Liver (tissue), 9 donors: ENCODE data around the gene B3GALT4. TPM values are rescaled to one million over a fixed set of nuclear protein-coding genes. Genes with fewer than 3 reads are reported as not detected.

Experiments
- DNase-seq: peaks from one replicate; pipeline ENCODE4 v3.0.0-alpha.2; 2017; ENCODE audit warnings: low spot score
- H3K27ac ChIP-seq, 2 donors: one replicate each; pipeline ENCODE4 v1.7.0; 2013; ENCODE audit warnings: inconsistent platforms in 2 of 2, low read length in 2 of 2, control low read depth in 1 of 2, low read depth in 1 of 2, mild to moderate bottlenecking in 1 of 2
- H3K27me3 ChIP-seq, 4 donors: one replicate each; pipeline versions ENCODE4 v1.6.1 to v1.7.0; 2013; ENCODE audit warnings: low read length in 3 of 4, inconsistent platforms in 1 of 4, mild to moderate bottlenecking in 1 of 4, moderate library complexity in 1 of 4; ENCODE audit not compliant: control insufficient read depth in 4 of 4, insufficient read depth in 4 of 4
- H3K36me3 ChIP-seq, 4 donors: one replicate each; pipeline versions ENCODE4 v1.6.1 to v1.7.0; 2013; ENCODE audit warnings: low read length in 3 of 4, mild to moderate bottlenecking in 3 of 4, low read depth in 1 of 4, moderate library complexity in 1 of 4; ENCODE audit not compliant: control insufficient read depth in 4 of 4, insufficient read depth in 3 of 4
- H3K4me1 ChIP-seq, 4 donors: one replicate each; pipeline versions ENCODE4 v1.6.1 to v1.7.0; 2013; ENCODE audit warnings: low read length in 3 of 4, mild to moderate bottlenecking in 3 of 4, moderate library complexity in 1 of 4; ENCODE audit not compliant: control insufficient read depth in 4 of 4, insufficient read depth in 4 of 4
- H3K4me3 ChIP-seq, 3 donors: one replicate each; pipeline versions ENCODE4 v1.6.1 to v1.7.0; 2013; ENCODE audit warnings: low read length in 3 of 3, control low read depth in 1 of 3, low read depth in 1 of 3, mild to moderate bottlenecking in 1 of 3
- H3K9ac ChIP-seq, 2 donors: one replicate each; pipeline ENCODE4 v1.7.0; 2013; ENCODE audit warnings: low read length in 2 of 2, mild to moderate bottlenecking in 2 of 2, moderate library complexity in 2 of 2, control low read depth in 1 of 2, low read depth in 1 of 2
- H3K9me3 ChIP-seq, 4 donors: one replicate each; pipeline versions ENCODE4 v1.6.1 to v1.7.0; 2013; ENCODE audit warnings: low read length in 3 of 4; ENCODE audit not compliant: control insufficient read depth in 4 of 4
- EGR1 ChIP-seq, 2 donors: IDR thresholded peaks; 2 replicates each; pipeline ENCODE4 v1.6.1; 2016 to 2018; ENCODE audit warnings: antibody characterized with exemption in 2 of 2, low read depth in 2 of 2
- FOXA1 ChIP-seq: IDR thresholded peaks from 2 replicates; pipeline ENCODE4 v1.6.1; 2016; ENCODE audit warnings: antibody characterized with exemption
- FOXA2 ChIP-seq: IDR thresholded peaks from 2 replicates; pipeline ENCODE4 v1.6.1; 2016; ENCODE audit warnings: antibody characterized with exemption
- GABPA ChIP-seq, 2 donors: IDR thresholded peaks in 1 of 2; conservative IDR thresholded peaks in 1 of 2; 2 replicates each; pipeline ENCODE4 v1.6.1; 2016; ENCODE audit warnings: antibody characterized with exemption in 2 of 2, mild to moderate bottlenecking in 1 of 2, moderate library complexity in 1 of 2
- HNF4A ChIP-seq, 2 donors: conservative IDR thresholded peaks; 2 replicates each; pipeline ENCODE4 v1.6.1; 2016; ENCODE audit warnings: antibody characterized with exemption in 2 of 2, mild to moderate bottlenecking in 2 of 2
- HNF4G ChIP-seq: IDR thresholded peaks from 2 replicates; pipeline ENCODE4 v1.6.1; 2016; ENCODE audit warnings: antibody characterized with exemption
- JUND ChIP-seq, 2 donors: IDR thresholded peaks; 2 replicates each; pipeline ENCODE4 v1.6.1; 2016; ENCODE audit warnings: antibody characterized with exemption in 2 of 2
- NR2F2 ChIP-seq: IDR thresholded peaks from 2 replicates; pipeline ENCODE4 v1.6.1; 2016; ENCODE audit warnings: antibody characterized with exemption
- RAD21 ChIP-seq, 2 donors: IDR thresholded peaks; 2 replicates each; pipeline ENCODE4 v1.6.1; 2016; ENCODE audit warnings: antibody characterized with exemption in 2 of 2, mild to moderate bottlenecking in 2 of 2
- RXRA ChIP-seq, 2 donors: IDR thresholded peaks; 2 replicates each; pipeline ENCODE4 v1.6.1; 2017 to 2018; ENCODE audit warnings: antibody characterized with exemption in 2 of 2, mild to moderate bottlenecking in 1 of 2
- SP1 ChIP-seq: IDR thresholded peaks from 2 replicates; pipeline ENCODE4 v1.6.1; 2018; ENCODE audit warnings: antibody characterized with exemption, mild to moderate bottlenecking
- YY1 ChIP-seq: IDR thresholded peaks from 2 replicates; pipeline ENCODE4 v1.6.1; 2016; ENCODE audit warnings: antibody characterized with exemption, mild to moderate bottlenecking
- WGBS: extraction: QIAGEN DNeasy Blood & Tissue Kit; methylation state at CpG from one replicate; pipeline ENCODE4 v1.1.7; 2013; 5-methylcytosine and 5-hydroxymethylcytosine counted together
- polyA plus RNA-seq, 2 donors: library from polyadenylated mRNA; stranded (reverse) in 1 of 2; unstranded in 1 of 2; fragments of 200-250 nt in 1 of 2; fragments of >200 nt in 1 of 2; fragmentation: Nextera tagmentation in 1 of 2; extraction: Ambion mirVana in 1 of 2; gene quantifications; one replicate each; pipeline versions ENCODE4 v1.2.1 to v1.2.3, GENCODE V29; 2013 to 2015
- total RNA-seq, 2 donors: library from RNA; depleted of rRNA; stranded (reverse); fragments of >200 nt; gene quantifications; one replicate each; pipeline ENCODE4 v1.2.3, GENCODE V29; 2014
- TF ChIP-seq, protein P1 (sequence below): IDR thresholded peaks from 2 replicates; pipeline ENCODE4 v1.6.1; 2016; ENCODE audit warnings: antibody characterized with exemption
- TF ChIP-seq, protein P2 (sequence below): IDR thresholded peaks from 2 replicates; pipeline ENCODE4 v1.6.1; 2016; ENCODE audit warnings: antibody characterized with exemption, mild to moderate bottlenecking
- TF ChIP-seq, protein P3 (sequence below): IDR thresholded peaks from 2 replicates; pipeline ENCODE4 v1.6.1; 2016; ENCODE audit warnings: antibody characterized with exemption
- TF ChIP-seq, protein P4 (sequence below): fragments of 150-350 bp; IDR thresholded peaks from 2 replicates; pipeline ENCODE4 v1.5.1; 2017; ENCODE audit warnings: improper control_type of control experiment, low read depth, low read length; ENCODE audit not compliant: missing input control
- TF ChIP-seq, protein P5 (sequence below): IDR thresholded peaks from 2 replicates; pipeline ENCODE4 v1.6.1; 2016; ENCODE audit warnings: antibody characterized with exemption
- donor health status: healthy.
- donor health status: healthy.
- donor health status: healthy.
- donor health status: healthy.
- donor health status: healthy.

B3GALT4 gene
- total and polyA plus RNA-seq, 4 donors, result 1.5 to 2.7 (median 1.9) TPM

DNA sequence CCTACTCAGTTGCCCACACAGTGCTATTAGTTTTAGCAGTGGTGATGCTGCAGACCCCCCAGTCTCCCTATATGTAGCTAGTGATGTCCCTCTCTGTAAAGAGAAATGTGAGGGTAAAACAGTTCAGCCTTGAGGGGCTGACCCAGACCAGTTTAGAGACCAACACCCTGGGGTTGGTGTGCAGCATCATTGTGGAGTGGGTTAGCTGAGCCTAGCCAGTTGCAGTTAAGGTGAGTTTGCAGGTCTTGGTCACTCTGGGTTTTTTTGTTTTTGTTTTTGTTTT, 401 bp upstream of the B3GALT4 start:
- no peak for DNase-seq
- TF ChIP-seq HNF4A (conservative IDR thresholded peaks at IDR 0.05), result no peak
- TF ChIP-seq RAD21 (IDR thresholded peaks at IDR 0.05), result no peak
- TF ChIP-seq, protein P1, sequence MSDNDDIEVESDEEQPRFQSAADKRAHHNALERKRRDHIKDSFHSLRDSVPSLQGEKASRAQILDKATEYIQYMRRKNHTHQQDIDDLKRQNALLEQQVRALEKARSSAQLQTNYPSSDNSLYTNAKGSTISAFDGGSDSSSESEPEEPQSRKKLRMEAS, result no peak
- TF ChIP-seq FOXA2, result no peak
- TF ChIP-seq SP1, result no peak
- TF ChIP-seq NR2F2, result no peak
- TF ChIP-seq, protein P2, sequence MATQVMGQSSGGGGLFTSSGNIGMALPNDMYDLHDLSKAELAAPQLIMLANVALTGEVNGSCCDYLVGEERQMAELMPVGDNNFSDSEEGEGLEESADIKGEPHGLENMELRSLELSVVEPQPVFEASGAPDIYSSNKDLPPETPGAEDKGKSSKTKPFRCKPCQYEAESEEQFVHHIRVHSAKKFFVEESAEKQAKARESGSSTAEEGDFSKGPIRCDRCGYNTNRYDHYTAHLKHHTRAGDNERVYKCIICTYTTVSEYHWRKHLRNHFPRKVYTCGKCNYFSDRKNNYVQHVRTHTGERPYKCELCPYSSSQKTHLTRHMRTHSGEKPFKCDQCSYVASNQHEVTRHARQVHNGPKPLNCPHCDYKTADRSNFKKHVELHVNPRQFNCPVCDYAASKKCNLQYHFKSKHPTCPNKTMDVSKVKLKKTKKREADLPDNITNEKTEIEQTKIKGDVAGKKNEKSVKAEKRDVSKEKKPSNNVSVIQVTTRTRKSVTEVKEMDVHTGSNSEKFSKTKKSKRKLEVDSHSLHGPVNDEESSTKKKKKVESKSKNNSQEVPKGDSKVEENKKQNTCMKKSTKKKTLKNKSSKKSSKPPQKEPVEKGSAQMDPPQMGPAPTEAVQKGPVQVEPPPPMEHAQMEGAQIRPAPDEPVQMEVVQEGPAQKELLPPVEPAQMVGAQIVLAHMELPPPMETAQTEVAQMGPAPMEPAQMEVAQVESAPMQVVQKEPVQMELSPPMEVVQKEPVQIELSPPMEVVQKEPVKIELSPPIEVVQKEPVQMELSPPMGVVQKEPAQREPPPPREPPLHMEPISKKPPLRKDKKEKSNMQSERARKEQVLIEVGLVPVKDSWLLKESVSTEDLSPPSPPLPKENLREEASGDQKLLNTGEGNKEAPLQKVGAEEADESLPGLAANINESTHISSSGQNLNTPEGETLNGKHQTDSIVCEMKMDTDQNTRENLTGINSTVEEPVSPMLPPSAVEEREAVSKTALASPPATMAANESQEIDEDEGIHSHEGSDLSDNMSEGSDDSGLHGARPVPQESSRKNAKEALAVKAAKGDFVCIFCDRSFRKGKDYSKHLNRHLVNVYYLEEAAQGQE, result no peak
- no peak for TF ChIP-seq RXRA (IDR thresholded peaks at IDR 0.05)
- TF ChIP-seq YY1, result no peak
- TF ChIP-seq, protein P3, sequence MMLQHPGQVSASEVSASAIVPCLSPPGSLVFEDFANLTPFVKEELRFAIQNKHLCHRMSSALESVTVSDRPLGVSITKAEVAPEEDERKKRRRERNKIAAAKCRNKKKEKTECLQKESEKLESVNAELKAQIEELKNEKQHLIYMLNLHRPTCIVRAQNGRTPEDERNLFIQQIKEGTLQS, result no peak
- TF ChIP-seq EGR1 (IDR thresholded peaks at IDR 0.05; ENCODE audit: low read depth in 2 of 2), result no peak
- TF ChIP-seq FOXA1, result no peak
- TF ChIP-seq HNF4G, result no peak
- Histone ChIP-seq H3K4me3 (peak overlapping the region; percentile 8 to 59 (median 30)), H3K27ac (peak overlapping the region; percentile 63 to 64), H3K36me3 (peaks cover 0 to 42% (median 15%) of the 10 kb centered on the region in 4 donors), H3K27me3 (no peaks in the 10 kb centered on the region), H3K9ac (peak overlapping the region; percentile 39 to 41), H3K9me3 (no peaks in the 10 kb centered on the region), H3K4me1 (peaks cover 9 to 48% (median 36%) of the 10 kb centered on the region in 4 donors)

DNA sequence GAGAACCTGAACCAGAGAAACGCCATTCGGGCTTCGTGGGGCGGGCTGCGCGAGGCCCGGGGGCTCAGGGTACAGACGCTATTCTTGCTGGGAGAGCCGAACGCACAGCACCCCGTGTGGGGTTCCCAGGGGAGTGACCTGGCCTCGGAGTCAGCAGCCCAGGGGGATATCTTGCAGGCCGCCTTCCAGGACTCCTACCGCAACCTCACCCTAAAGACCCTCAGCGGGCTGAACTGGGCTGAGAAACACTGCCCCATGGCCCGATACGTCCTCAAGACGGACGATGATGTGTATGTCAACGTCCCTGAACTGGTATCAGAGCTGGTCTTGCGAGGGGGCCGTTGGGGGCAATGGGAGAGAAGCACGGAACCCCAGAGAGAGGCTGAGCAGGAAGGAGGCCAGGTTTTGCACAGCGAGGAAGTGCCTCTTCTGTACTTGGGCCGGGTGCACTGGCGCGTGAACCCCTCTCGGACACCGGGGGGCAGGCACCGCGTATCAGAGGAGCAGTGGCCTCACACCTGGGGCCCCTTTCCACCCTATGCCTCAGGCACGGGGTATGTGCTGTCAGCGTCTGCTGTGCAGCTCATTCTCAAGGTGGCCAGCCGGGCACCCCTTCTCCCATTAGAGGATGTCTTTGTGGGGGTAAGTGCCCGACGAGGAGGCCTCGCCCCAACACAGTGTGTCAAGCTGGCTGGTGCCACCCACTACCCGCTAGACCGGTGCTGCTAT, 904 bp downstream of the B3GALT4 start:
- Histone ChIP-seq H3K36me3 (peaks cover 0 to 50% (median 15%) of the 10 kb centered on the region in 4 donors), H3K4me1 (peaks cover 7 to 43% (median 30%) of the 10 kb centered on the region in 4 donors), H3K9ac (no peak overlapping the region), H3K9me3 (no peaks in the 10 kb centered on the region), H3K27ac (peak overlapping the region; percentile 63 to 64), H3K4me3 (peak overlapping the region in 2 of 3 donors; percentile 30 to 59), H3K27me3 (no peaks in the 10 kb centered on the region)
- WGBS, result 67% methylated on average over 39 of the region's 39 CpGs
- TF ChIP-seq NR2F2 (no peak), FOXA2 (no peak), HNF4A (conservative IDR thresholded peaks at IDR 0.05) (no peak), SP1 (no peak), JUND (IDR thresholded peaks at IDR 0.05) (no peak), GABPA (IDR thresholded peaks at IDR 0.05 in 1 of 2, conservative IDR thresholded peaks at IDR 0.05 in 1 of 2) (no peak), RXRA (IDR thresholded peaks at IDR 0.05) (no peak), EGR1 (IDR thresholded peaks at IDR 0.05; ENCODE audit: low read depth in 2 of 2) (no peak), HNF4G (no peak)
- TF ChIP-seq, protein P4, sequence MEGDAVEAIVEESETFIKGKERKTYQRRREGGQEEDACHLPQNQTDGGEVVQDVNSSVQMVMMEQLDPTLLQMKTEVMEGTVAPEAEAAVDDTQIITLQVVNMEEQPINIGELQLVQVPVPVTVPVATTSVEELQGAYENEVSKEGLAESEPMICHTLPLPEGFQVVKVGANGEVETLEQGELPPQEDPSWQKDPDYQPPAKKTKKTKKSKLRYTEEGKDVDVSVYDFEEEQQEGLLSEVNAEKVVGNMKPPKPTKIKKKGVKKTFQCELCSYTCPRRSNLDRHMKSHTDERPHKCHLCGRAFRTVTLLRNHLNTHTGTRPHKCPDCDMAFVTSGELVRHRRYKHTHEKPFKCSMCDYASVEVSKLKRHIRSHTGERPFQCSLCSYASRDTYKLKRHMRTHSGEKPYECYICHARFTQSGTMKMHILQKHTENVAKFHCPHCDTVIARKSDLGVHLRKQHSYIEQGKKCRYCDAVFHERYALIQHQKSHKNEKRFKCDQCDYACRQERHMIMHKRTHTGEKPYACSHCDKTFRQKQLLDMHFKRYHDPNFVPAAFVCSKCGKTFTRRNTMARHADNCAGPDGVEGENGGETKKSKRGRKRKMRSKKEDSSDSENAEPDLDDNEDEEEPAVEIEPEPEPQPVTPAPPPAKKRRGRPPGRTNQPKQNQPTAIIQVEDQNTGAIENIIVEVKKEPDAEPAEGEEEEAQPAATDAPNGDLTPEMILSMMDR, result no peak
- TF ChIP-seq, protein P5, sequence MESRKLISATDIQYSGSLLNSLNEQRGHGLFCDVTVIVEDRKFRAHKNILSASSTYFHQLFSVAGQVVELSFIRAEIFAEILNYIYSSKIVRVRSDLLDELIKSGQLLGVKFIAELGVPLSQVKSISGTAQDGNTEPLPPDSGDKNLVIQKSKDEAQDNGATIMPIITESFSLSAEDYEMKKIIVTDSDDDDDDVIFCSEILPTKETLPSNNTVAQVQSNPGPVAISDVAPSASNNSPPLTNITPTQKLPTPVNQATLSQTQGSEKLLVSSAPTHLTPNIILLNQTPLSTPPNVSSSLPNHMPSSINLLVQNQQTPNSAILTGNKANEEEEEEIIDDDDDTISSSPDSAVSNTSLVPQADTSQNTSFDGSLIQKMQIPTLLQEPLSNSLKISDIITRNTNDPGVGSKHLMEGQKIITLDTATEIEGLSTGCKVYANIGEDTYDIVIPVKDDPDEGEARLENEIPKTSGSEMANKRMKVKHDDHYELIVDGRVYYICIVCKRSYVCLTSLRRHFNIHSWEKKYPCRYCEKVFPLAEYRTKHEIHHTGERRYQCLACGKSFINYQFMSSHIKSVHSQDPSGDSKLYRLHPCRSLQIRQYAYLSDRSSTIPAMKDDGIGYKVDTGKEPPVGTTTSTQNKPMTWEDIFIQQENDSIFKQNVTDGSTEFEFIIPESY, result no peak
- TF ChIP-seq, protein P2, result no peak
- TF ChIP-seq, protein P1, result no peak
- DNase-seq, result no peak
